GM21390 (cell line): ENCODE measurements around the gene ZNF384.

Source experiments
- ATAC-seq: cut with Tn5 transposase; IDR thresholded peaks from one replicate; pipeline ENCODE4 v1.9.1; 2021; ENCODE audit not compliant: unreplicated experiment

ZNF384 gene

GRCh38 chr12:6699259-6699988 lies 10.2 kb upstream of the ZNF384 start:
- ATAC-seq = no peak

GRCh38 chr12:6698352-6699046 lies 9.3 kb upstream of the ZNF384 start:
- no peak for ATAC-seq

- ATAC-seq = no peak
These were observed 8.6 kb upstream of the ZNF384 start for GRCh38 chr12:6697584-6698351.

GRCh38 chr12:6696690-6697583 lies 7.8 kb upstream of the ZNF384 start:
- no peak for ATAC-seq

GRCh38 chr12:6695313-6696045 lies 6.3 kb upstream of the ZNF384 start:
- ATAC-seq = no peak

- ATAC-seq = no peak
These were observed 5.5 kb upstream of the ZNF384 start for GRCh38 chr12:6694701-6695100.

- no peak for ATAC-seq
These were observed 4.7 kb upstream of the ZNF384 start for GRCh38 chr12:6693832-6694355.

- no peak for ATAC-seq
These were observed 3.7 kb upstream of the ZNF384 start for GRCh38 chr12:6692888-6693287.

- no peak for ATAC-seq
These were observed 2.3 kb upstream of the ZNF384 start for GRCh38 chr12:6691473-6691872.

- ATAC-seq = peak; percentile 42
These were observed 604 bp downstream of the ZNF384 start for GRCh38 chr12:6688543-6688998.

- ATAC-seq = no peak
These were observed 3.4 kb downstream of the ZNF384 start for GRCh38 chr12:6685814-6686213.

- no peak for ATAC-seq
These were observed 4.6 kb downstream of the ZNF384 start for GRCh38 chr12:6684609-6685008.

GRCh38 chr12:6676962-6677361 lies 12.2 kb downstream of the ZNF384 start:
- no peak for ATAC-seq

- ATAC-seq = no peak
These were observed 17.0 kb downstream of the ZNF384 start for GRCh38 chr12:6672143-6672542.

GRCh38 chr12:6667559-6668210 lies 21.5 kb downstream of the ZNF384 start:
- no peak for ATAC-seq

GRCh38 chr12:6666211-6666610 lies 23.0 kb downstream of the ZNF384 start:
- ATAC-seq = no peak

- no peak for ATAC-seq
These were observed 24.3 kb downstream of the ZNF384 start for GRCh38 chr12:6664902-6665301.

GRCh38 chr12:6662906-6663742 lies 26.1 kb downstream of the ZNF384 start, which contains the start of gene ING4:
ING4 (minus strand) TSS chr12:6663119; CDS start chr12:6663101, 18 bp downstream.
- peak; percentile 99 for ATAC-seq
